HG02938 (cell line): Measurements from ENCODE around the gene FBXO17.

ENCODE experiments used
- ATAC-seq: cut with Tn5 transposase; IDR thresholded peaks from one replicate; pipeline ENCODE4 v1.9.1; 2021; ENCODE audit warnings: mild to moderate bottlenecking, moderate library complexity; ENCODE audit not compliant: unreplicated experiment

Gene FBXO17

DNA sequence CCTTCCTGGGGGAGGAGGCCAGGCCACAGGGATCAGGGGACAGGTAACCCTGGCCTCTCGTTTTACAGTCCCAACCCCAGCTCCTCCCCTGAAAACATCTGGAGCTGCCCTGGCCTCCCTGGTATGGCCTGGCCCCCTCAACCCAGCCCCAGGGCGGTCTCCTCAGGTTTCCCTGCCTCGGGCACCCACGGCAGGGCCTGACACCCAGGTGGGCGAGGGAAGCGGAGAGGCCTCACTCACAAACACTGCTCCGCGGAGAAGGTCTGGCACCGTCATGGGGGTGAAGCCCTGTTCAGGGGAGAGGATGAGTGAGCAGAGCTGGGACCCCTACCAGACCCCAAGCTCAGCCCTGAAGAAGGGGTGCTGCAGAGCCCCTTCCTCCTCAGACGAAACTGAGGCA, 57.0 kb downstream of the FBXO17 start:
- no peak for ATAC-seq

DNA sequence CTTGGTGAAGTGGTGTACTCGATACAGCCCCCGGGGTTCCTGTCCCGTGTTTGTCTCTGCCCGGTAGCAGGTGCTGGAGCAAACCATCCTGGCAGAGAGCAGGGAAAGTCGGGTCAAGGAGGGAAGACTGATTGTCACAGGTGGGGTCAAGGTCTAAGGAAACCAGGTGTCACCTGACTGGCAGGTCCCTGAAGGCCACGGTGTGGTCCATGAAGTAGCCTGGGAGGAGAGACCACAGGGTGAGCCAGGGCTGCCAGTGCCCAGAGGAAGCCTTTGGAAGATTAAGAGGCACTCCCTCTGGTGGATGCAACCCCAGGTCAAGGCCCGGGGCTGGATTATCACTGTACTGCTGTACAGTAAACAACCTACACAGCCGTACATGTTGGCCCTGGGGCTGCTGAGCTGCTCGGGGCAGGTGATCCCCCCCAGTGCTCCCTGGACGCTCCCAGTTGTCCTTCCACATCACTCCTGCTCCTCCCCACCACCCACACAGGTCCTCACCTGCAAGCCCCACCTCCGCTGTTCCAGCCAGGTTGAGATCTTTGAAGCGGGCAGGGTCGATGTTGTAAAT, 57.5 kb downstream of the FBXO17 start:
- ATAC-seq, result no peak

DNA sequence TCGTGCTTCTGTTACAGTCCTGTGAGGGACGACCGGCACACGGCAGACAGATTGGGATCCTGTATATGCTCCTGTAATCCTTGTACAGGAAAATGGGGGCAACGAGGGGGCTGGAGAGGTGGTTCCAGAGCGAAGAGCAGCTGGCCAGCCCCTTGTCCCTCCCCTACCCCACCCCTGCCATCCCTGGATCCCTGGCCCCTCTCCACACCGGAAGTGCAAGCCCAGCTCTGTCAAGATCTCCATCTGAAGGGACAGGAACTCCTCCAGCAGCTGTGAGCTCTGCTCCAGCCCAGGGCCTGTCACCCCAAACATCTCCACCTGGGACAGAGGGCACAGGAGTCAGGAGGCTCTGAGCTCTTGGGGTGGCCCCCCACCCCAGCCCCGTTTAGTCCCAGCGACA, 58.0 kb downstream of the FBXO17 start:
- no peak for ATAC-seq

DNA sequence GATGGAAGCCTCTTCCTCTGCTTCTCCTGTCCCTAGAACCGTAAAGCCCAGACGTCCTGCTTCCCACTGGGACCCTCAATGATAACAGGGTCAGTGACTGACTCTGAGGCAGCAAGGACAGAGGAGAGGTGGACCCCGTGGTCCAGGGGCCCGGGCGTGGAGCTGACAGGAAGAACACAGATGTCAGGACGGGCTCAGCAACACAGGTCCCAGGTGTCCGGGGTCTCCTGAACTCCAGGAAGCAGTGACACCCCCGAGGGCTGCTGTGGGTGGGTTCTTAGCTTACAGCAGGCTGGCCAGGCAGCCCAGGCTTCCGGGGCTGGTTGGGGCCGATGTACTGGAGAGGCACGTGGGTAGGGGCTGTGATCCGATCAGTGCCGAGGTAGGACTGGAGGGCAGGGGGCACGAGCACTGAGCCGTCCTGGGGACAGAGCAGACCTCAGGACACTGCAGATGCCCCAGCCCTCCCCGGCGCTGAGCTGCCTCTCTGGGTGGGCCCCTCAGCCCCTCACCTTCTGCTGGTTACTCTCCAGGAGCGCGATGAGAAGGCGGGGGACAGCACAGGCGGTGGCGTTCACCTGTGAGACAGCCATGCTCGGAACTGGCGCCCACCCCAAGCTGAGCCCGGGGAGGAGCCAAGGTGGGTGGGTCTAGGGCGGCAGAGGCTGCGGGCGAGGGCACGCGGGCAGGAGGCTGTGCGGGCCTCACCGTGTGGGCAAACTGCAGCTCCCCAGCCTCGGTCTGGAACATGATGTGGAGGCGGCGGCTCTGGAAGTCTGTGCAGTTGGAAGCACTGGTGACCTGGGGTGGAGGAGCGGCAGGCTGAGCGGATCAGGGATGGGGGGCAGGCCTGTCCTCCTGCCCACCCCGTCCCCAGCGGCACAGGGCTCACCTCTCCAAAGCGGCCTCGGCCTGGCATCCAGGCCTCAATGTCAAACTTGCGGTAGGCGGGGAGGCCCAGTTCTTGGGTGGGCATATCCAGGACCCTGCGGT, 59.9 kb downstream of the FBXO17 start:
- no peak for ATAC-seq

DNA sequence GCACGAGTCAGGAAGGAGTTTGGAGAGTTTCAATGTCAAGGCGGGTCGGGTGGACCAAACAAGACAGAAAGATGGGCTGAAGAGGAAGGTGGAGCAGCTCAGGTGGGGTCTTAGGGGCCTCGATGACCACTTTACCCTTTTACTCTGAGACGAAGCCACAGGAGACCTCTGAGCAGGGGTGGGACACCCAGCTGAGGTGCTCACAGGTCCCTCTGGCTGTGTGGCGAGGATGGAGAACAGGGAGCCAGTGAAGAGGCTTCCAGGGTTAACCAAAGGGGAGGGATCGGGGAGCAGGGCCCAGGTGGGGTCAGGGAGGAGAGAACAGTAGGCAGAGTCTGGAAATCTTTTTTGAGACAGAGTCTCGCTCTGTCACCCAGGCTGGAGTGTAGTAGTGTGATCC, 61.6 kb downstream of the FBXO17 start:
- ATAC-seq, result no peak

DNA sequence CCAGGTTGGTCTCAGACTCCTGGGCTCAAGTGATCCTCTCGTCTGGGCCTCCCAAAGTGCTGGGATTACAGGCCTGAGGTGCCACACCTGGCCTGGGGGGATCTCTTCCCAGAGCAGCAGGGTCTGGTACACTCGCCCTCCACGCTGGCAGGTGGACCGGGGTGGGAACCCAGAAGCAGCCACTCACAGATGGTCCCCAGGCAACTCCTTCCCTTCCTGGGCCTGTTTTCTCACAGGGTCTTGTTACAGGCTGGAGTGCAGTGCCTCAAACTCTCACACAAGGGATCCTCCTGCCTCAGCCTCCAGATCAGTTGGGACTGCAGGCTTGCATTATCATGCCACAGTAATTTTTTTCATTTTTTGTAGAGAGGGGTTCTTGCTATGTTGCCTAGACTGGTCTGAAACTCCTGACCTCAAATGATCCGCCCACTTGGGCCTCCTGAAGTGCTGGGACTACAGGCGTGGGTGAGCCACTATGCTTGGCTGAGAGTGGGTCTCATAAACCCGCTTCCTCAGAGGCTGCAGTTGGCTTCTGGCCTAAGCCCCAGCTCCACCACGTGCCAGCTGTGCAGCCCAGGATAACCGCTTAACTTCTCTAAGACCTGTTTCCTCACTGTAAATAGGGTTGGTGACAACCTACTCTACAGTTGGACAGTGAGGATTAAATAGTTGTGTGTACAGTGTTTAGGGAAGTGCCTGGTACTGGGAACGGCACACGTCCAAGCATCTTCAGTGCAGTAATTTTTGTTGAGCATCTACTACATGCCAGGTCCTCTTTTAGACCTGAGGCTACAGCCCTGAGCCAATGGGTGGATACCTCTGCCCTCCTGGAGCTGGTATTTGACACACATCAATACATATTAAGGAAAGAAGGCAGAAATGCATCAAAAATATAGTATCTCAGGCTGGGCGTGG, 62.7 kb downstream of the FBXO17 start:
- ATAC-seq, result no peak

DNA sequence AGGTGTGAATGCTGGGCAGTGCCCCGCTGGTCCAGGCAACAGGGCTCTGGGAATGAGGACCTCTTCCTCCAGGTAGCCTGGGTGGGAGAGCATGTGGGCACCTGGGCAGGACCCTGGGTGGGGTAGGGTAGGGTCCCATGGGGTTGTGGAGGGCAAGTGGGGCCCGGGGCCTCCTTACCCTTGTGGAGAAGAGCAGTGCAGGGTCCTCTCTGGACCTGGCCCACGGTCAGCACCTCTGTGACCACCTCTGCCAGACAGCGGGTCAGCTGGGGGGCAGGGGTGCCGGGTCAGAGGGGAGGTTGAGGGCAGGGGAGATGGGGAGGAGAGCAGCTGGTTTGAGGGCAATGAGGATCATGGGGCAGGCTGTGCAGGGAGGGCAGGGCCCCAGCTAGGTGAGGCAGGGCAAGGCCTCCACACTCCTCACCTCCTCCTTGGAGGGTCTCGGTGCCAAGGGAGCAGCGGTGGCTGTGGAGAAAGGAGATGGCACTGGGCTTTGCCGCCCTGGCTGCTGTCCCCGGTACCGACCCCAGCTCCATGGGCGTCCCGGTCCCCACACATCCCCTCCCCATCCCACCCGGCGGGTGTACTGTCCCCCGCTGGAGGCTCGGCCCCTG, 64.0 kb downstream of the FBXO17 start:
- no peak for ATAC-seq

DNA sequence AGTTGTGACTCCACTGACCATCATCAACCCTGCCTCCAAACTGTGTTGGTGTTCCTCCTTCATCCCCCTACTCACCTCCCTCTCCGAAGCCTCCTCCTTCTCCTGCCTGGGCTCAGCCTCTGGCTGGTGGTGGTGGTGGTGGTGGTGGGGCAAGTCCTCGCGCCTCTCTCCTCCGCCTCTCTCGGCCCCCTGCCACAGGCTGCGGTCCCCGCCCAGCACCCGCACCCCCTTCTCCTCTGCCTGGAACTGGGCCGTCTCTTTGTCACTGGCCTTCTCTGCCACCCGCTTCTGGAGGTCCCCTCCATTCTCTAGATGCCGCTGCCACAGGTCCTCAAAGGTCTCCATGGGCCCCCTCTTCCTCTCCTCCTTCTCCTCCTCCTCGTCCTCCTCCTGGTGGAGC, 65.1 kb downstream of the FBXO17 start:
- ATAC-seq, result no peak

DNA sequence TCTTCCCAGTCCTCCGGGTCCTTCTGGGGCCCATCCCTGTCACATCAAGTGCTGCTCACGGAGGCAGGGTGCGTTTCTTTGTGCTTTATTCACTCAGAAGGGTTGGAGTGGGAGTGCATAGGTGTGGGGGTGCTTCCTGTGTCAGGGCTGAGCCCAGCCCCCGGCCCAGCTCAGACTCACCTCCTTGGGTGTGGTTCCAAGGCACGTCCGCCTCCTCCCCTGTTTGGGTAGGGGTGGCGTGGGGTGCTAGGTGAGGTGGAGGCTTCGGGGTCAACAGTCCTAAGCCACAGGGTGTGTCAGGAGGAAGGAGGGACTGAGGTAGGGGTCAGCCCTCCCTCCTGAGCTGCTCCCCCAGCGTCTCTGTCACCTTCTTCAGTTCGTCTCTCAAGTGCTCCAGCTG, 66.6 kb downstream of the FBXO17 start:
- no peak for ATAC-seq

DNA sequence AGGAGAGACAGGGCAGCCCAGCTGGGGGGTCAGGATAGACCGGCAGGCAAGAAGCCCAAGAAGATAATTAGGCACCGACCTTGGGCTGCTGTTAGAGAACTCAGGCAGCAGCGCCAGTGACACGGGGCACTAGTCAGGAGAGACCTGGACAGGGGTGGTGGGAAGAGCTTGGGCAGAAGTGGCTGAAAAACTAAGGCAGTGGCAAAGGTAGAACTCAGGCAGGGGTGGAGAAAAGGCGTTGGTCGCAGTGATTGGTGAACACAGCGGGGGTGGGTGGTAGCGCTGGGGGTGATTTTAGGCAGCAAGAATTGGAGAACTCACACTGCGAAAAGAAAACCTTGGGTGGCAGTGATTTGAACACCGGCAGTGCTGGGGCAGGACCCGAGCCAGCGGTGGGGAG, 67.9 kb downstream of the FBXO17 start:
- ATAC-seq, result no peak

DNA sequence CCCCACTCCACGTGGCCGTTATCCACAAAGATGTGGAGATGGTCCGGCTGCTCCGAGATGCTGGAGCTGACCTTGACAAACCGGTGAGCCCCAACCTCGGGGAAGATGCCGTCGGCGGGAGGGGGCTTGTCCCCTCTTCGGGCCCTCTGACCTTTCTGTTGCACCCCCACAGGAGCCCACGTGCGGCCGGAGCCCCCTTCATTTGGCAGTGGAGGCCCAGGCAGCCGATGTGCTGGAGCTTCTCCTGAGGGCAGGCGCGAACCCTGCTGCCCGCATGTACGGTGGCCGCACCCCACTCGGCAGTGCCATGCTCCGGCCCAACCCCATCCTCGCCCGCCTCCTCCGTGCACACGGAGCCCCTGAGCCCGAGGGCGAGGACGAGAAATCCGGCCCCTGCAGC, 68.3 kb downstream of the FBXO17 start:
- ATAC-seq, result no peak

DNA sequence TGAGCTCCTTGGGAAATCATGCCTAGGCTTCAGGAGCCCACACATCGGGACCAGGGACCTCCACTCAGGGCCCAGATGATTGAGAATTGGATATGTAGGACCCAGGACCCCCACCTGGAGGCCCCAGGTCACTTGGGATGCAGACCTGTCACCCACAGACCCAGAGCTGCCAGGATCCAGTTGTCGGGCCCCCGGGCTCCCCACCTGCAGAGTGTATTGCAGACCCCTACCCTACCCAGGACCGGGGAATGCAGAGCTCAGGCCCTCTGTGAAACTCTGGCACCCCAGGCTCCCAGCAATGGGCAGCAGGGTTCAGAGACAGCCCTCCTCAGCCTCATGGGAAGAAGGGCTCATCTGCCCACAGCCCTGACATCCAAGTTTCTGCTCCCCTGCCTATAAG, 69.9 kb downstream of the FBXO17 start:
- ATAC-seq, result no peak

DNA sequence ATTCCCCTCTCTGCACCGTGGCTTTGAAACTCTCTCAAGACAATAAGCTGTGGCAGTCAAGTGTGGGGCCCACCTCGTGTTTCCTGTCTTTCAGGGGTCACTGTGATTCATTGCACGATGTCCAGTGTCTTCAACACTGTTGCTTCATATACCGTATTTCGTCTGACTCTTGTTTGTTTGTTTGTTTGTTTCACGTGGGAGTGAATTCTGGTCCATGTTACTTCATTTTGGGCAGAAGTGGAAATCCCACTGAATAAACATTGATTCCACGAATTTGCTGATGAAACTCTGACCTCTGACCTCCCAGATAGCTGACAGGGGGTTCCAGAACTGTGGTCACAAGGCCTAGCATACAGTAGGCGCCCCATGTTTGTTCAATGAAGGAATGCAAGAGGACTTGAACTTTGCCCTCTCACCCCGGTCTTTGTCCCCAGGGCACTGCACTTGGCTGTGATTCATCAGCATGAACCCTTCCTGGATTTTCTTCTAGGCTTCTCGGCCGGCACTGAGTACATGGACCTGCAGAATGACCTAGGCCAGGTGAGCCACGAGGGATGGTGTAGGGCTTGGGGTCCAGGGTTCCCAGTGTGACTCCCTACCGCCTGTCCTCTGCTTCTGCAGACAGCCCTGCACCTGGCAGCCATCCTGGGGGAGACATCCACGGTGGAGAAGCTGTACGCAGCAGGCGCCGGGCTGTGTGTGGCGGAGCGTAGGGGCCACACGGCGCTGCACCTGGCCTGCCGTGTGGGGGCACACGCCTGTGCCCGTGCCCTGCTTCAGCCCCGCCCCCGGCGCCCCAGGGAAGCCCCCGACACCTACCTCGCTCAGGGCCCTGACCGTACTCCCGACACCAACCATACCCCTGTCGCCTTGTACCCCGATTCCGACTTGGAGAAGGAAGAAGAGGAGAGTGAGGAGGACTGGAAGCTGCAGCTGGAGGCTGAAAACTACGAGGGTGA, 70.7 kb downstream of the FBXO17 start:
- ATAC-seq, result no peak

DNA sequence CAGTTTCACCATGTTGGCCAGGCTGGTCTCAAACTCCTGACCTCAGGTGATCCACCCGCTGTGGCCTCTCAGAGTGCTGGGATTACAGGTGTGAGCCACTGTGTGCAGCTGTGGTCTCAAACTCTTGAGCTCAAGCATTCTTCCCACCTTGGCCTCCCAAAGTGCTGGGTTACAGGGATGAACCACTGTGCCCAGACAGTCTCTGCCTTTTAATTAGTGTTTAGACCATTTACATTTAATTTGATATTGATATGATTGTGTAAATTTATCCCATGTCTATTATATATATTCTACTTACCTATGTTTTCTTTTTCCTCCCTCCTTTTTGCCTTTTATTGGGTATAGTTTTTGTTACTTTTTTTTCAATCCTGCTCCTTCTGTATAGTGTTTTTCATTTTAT, 73.9 kb downstream of the FBXO17 start:
- no peak for ATAC-seq

DNA sequence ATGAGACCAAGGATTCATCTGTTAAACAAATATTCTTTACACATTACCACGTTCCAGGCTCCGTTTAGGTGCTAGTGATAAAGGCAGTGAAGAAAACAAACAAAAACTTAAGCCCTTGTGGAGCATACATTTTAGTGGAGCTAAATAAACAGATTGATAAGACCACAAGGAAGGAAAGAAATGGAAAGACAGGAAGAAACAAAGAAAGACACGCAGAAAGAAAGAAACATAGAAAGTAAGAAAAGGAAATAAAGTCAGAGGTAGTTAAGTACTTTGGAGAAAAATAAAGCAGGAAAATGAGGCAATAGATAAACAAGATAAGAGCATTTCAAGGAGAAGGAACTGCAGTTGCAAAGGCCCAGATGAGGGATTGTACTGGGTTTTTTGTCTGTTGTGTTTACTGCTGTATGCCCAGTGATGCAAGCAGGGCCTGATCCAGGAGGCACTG, 74.8 kb downstream of the FBXO17 start:
- no peak for ATAC-seq

DNA sequence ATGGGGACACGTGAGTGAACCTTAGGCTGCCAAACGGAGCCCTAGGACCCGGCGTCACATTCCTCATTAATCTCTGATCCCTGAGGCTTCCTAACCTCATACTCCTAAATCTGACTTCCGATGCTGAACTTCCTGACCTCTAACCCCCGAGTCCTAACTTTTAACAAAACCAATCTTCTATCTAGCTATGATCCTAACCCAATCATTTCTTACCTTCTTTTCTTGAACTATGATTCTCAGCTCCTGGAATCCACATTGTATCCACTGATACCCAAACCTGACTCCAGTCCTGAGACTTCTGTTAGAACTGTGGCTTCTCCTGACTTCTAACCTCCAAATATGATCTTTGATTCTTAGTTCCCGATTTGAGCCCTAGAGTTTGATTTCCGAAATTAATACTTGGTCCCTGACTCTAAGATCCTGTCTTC, 75.3 kb downstream of the FBXO17 start:
- ATAC-seq, result no peak

DNA sequence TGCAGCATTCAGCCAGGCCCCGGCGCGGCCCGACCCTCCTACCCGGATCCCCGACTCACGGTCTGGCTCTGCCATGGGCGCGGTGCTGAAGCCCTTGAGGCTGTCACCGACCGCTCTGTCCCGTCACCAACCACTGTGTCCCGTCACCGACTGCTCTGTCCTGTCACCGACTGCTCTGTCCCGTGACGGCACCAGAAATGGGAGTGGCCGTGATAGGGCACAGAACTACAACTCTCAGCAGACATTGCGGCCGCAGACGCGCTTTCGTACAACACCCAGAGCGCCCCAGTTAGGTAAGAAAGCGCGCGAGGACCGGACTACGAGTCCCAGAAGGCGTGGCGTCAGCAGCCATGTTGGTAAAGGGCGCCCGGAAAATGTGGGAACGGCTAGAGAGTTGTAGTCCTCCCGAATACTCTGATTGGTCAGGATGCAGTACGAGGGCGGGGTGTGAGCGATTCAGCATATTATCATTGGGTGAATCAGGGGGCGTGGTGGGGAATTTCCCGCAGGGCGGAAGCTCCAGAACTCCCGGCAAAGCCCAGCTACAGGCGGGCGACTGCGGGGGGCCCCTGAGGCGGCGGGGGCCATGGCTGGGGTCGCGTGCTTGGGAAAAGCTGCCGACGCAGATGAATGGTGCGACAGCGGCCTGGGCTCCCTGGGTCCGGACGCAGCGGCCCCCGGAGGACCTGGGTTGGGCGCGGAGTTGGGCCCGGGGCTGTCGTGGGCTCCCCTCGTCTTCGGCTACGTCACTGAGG, 75.9 kb downstream of the FBXO17 start, which contains the start of the genes NFKBIB and SIRT2:
TSS of gene NFKBIB (plus strand) at position 523 of the 755 bp plus-strand sequence. CDS start at position 587, 64 bp downstream.
TSS of gene SIRT2 (minus strand) at position 172 of the 755 bp plus-strand sequence. CDS start at position 75, 97 bp downstream.
- ATAC-seq, result peak; percentile 92

DNA sequence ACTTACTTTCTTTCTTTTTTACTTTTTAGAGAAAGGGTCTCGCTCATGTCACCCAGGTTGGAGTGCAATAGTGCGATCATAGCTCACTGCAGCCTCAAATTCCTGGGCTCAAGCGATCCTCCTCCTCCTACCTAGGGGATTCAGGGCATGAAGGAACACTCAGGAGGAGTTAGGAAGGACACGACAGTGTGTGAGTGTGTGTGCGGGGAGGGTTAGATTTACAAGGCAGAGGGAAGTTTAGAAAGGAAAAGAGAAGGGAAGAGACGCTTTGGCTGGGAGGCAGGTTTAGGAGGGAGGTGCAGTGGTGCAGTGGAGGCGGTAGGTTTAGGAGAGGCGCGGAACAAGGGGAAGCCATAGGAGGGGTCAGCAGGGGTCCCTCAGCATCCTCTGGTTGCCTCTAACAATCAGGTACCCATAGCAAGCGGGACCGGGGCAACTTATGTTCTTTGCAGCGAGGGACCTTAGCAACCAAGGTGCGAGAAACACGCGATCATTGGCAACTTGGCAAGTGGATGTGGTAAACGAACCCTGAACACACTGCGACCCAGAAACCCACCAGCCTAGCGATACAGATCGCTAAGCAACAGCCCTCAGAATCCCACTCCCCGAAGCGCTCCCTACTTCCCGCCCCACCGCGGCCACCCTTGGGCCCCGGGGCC, 76.6 kb downstream of the FBXO17 start:
- ATAC-seq, result no peak
